ENCODE data around the gene TSPAN14.
A peak's percentile ranks its signal among the peaks of the same experiment; 100 is the strongest.

The TSPAN14 gene

DNA sequence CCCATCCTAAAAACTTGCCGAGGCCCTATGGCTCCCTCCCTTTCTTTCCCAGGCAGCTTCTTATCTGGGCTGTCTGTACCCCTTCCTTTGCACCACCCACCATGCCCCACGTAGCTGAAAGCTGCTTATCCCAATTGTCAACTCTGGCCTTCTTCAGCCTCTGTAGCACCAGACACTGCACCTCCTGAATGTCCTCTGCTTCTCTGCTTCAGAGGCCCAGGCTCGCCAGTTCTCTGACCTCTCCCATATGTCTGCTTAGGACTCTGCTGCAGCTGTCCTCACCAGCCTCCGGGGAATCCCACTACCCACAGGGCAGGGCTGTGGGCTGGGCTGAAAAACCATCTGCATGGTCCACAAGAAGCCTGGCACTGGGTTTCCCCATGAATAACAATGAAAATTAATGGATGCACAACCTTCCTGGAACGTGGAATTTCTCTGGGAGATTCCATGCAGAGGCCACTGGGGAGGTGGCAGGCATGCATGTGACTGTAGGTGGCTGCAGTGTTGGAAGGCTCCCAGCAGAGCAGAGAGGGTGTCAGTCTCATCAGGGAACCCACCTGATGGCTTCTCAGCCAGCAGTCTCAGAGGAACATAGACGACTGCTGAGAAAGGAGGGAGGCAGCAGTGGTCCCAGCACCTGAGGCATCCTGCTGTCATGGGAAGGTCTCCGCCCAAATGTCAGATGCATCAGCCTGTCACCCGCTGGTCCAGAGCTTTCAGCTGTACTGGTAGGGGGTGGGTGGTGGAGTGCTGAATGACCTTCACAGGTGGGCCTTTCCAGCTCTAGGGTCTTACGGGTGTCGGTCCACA, 66.8 kb downstream of the TSPAN14 start:
- H3K4me3 ChIP-seq (replicated peaks; ENCODE audit: insufficient read depth, low read length), result no peak overlapping the region
- TF ChIP-seq, protein P1, sequence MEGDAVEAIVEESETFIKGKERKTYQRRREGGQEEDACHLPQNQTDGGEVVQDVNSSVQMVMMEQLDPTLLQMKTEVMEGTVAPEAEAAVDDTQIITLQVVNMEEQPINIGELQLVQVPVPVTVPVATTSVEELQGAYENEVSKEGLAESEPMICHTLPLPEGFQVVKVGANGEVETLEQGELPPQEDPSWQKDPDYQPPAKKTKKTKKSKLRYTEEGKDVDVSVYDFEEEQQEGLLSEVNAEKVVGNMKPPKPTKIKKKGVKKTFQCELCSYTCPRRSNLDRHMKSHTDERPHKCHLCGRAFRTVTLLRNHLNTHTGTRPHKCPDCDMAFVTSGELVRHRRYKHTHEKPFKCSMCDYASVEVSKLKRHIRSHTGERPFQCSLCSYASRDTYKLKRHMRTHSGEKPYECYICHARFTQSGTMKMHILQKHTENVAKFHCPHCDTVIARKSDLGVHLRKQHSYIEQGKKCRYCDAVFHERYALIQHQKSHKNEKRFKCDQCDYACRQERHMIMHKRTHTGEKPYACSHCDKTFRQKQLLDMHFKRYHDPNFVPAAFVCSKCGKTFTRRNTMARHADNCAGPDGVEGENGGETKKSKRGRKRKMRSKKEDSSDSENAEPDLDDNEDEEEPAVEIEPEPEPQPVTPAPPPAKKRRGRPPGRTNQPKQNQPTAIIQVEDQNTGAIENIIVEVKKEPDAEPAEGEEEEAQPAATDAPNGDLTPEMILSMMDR (IDR thresholded peaks at IDR 0.05; ENCODE audit: insufficient read depth, low read length), result no peak
- TF ChIP-seq POLR2AphosphoS5 (IDR thresholded peaks at IDR 0.05; ENCODE audit: low read depth) (no peak; the same call in 1 of the 2 replicates), GABPA (IDR thresholded peaks at IDR 0.05; ENCODE audit: low read depth) (no peak), SPI1 (IDR thresholded peaks at IDR 0.05; ENCODE audit: borderline replicate concordance, low read depth) (no peak)
- TF ChIP-seq, protein P2, sequence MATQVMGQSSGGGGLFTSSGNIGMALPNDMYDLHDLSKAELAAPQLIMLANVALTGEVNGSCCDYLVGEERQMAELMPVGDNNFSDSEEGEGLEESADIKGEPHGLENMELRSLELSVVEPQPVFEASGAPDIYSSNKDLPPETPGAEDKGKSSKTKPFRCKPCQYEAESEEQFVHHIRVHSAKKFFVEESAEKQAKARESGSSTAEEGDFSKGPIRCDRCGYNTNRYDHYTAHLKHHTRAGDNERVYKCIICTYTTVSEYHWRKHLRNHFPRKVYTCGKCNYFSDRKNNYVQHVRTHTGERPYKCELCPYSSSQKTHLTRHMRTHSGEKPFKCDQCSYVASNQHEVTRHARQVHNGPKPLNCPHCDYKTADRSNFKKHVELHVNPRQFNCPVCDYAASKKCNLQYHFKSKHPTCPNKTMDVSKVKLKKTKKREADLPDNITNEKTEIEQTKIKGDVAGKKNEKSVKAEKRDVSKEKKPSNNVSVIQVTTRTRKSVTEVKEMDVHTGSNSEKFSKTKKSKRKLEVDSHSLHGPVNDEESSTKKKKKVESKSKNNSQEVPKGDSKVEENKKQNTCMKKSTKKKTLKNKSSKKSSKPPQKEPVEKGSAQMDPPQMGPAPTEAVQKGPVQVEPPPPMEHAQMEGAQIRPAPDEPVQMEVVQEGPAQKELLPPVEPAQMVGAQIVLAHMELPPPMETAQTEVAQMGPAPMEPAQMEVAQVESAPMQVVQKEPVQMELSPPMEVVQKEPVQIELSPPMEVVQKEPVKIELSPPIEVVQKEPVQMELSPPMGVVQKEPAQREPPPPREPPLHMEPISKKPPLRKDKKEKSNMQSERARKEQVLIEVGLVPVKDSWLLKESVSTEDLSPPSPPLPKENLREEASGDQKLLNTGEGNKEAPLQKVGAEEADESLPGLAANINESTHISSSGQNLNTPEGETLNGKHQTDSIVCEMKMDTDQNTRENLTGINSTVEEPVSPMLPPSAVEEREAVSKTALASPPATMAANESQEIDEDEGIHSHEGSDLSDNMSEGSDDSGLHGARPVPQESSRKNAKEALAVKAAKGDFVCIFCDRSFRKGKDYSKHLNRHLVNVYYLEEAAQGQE (IDR thresholded peaks at IDR 0.05; ENCODE audit: insufficient replicate concordance, low read depth), result no peak

DNA sequence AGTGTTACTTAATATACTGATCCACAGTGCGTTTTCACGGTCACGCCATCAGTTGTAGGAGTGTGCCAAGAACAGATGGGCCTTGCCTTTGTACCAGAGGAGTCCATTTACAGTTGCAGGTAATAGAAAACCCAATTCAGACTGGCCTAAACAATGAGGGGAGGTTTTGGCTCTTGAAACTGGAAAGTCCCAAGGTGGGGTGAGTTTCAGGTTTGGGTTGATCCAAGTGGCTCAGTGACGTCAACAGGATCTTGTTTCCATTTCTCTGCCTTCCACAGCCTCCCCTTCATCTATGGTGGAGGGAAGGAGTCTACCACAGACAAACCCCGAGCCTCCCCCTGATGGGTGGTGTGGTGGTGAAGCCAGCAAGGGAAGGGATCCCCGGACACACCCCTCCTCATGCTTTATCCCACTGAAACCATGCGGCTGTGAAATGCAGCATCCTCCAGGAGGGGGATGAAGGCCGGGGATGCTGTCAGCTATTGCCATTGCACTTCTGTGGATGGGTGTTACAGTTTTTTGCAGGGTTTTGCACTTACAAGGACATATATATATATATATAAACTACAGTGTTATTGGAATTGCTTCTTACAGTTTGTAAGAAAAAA, 68.8 kb downstream of the TSPAN14 start:
- TF ChIP-seq POLR2AphosphoS5 (IDR thresholded peaks at IDR 0.05; ENCODE audit: low read depth), result peak; percentile 57; the same call in 1 of the 2 replicates
- TF ChIP-seq SPI1 (IDR thresholded peaks at IDR 0.05; ENCODE audit: borderline replicate concordance, low read depth), result no peak
- no peak for TF ChIP-seq GABPA (IDR thresholded peaks at IDR 0.05; ENCODE audit: low read depth)
- TF ChIP-seq, protein P1 (IDR thresholded peaks at IDR 0.05; ENCODE audit: insufficient read depth, low read length), result no peak
- TF ChIP-seq, protein P2 (IDR thresholded peaks at IDR 0.05; ENCODE audit: insufficient replicate concordance, low read depth), result no peak
- no peak overlapping the region for H3K4me3 ChIP-seq (replicated peaks; ENCODE audit: insufficient read depth, low read length)
- no peak overlapping the region for H3K27ac ChIP-seq (replicated peaks)
- H3K27me3 ChIP-seq (ENCODE audit: insufficient read depth, poor library complexity, severe bottlenecking), result no peaks in the 10 kb centered on the region
- no peak for DNase-seq (ENCODE audit: low read depth in 1 of 2, low spot score in 1 of 2)

More for the DNA sequence above, 66.8 kb downstream of the TSPAN14 start:
- Histone ChIP-seq H3K27ac (replicated peaks) (no peak overlapping the region), H3K27me3 (ENCODE audit: insufficient read depth, poor library complexity, severe bottlenecking) (no peaks in the 10 kb centered on the region)
- no peak for DNase-seq (ENCODE audit: low read depth in 1 of 2, low spot score in 1 of 2)

DNA sequence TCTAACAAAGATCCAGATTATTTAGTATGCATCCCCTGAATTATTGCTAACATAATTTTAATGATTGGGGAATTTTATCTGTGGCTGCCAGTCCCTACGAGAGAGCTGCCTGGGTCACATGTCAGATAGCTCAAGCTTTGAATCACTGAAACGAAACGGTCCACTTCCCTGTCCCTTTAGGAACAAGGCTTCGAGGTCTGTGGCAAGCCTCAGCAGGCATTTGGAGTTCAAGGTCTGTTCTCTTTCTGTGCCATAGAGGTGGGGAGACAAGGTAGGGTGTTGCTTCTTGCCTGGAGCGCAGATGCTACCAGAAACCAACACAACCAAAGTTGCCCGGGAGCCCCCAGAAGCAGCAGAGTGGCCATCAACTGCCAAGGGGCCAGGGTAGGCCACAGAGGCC, 69.7 kb downstream of the TSPAN14 start:
- TF ChIP-seq, protein P1 (IDR thresholded peaks at IDR 0.05; ENCODE audit: insufficient read depth, low read length), result no peak
- no peak for TF ChIP-seq GABPA (IDR thresholded peaks at IDR 0.05; ENCODE audit: low read depth)
- TF ChIP-seq, protein P2 (IDR thresholded peaks at IDR 0.05; ENCODE audit: insufficient replicate concordance, low read depth), result no peak
- no peak for TF ChIP-seq SPI1 (IDR thresholded peaks at IDR 0.05; ENCODE audit: borderline replicate concordance, low read depth)
- TF ChIP-seq POLR2AphosphoS5 (IDR thresholded peaks at IDR 0.05; ENCODE audit: low read depth), result no peak
- H3K4me3 ChIP-seq (replicated peaks; ENCODE audit: insufficient read depth, low read length), result no peak overlapping the region
- no peaks in the 10 kb centered on the region for H3K27me3 ChIP-seq (ENCODE audit: insufficient read depth, poor library complexity, severe bottlenecking)
- no peak overlapping the region for H3K27ac ChIP-seq (replicated peaks)
- peak in 1 of 2 experiments; percentile 24 for DNase-seq (ENCODE audit: low read depth in 1 of 2, low spot score in 1 of 2)

Measured in HL-60 (cell line).